Astrocyte (in vitro differentiated cells and primary cell): ENCODE results near the gene FOXP2.

ENCODE experiments used
- CTCF ChIP-seq: IDR thresholded peaks from 2 replicates; pipeline ENCODE4 v1.5.1; 2011; ENCODE audit warnings: low read depth, mild to moderate bottlenecking, inconsistent platforms, low read length, moderate library complexity; ENCODE audit not compliant: insufficient read depth
- EZH2 ChIP-seq: IDR thresholded peaks from 2 replicates; pipeline ENCODE4 v1.6.1; 2012; ENCODE audit warnings: mild to moderate bottlenecking, low read length, inconsistent platforms; ENCODE audit not compliant: insufficient read depth

GRCh38 chr7:114623146-114623545 lies 208.5 kb downstream of the FOXP2 start:
- TF ChIP-seq CTCF = no peak
- no peak for TF ChIP-seq EZH2
